HepG2 (cell line): Measurements from ENCODE around the gene RPRML. TPM values are rescaled to one million over a fixed set of nuclear protein-coding genes. Genes with fewer than 3 reads are reported as not detected.

Experiments used
- ATF7 ChIP-seq, 2 experiments: fragments of 450-650 bp in 1 of 2; sonication (generic) in 1 of 2; formaldehyde crosslinking in 1 of 2; IDR thresholded peaks; 2 replicates each; pipeline versions ENCODE4 v1.4.0 to v1.6.1; 2016 to 2020; ENCODE audit warnings: antibody characterized with exemption in 1 of 2, mild to moderate bottlenecking in 1 of 2, missing genetic modification reagents in 1 of 2
- BATF2 ChIP-seq: sonication (generic); formaldehyde crosslinking; IDR thresholded peaks from 2 replicates; pipeline ENCODE4 v1.8.0; 2022; ENCODE audit warnings: mild to moderate bottlenecking, missing genetic modification reagents, moderate library complexity
- ERF ChIP-seq: IDR thresholded peaks from 2 replicates; pipeline ENCODE4 v1.6.1; 2018; ENCODE audit warnings: missing biosample characterization, missing genetic modification reagents
- ETV6 ChIP-seq: sonication (generic); formaldehyde crosslinking; conservative IDR thresholded peaks from 2 replicates; pipeline ENCODE4 v1.4.0; 2020; ENCODE audit warnings: missing genetic modification reagents
- HNRNPUL1 ChIP-seq: fragments of 200-400 bp; formaldehyde crosslinking; IDR thresholded peaks from 2 replicates; pipeline ENCODE4 v1.6.1; 2017; ENCODE audit warnings: low read depth, mild to moderate bottlenecking, low read length, moderate library complexity
- KMT2A ChIP-seq: sonication (generic); formaldehyde crosslinking; IDR thresholded peaks from 2 replicates; pipeline ENCODE4 v1.4.0; 2020; ENCODE audit warnings: missing genetic modification reagents
- MBD4 ChIP-seq: IDR thresholded peaks from 2 replicates; pipeline ENCODE4 v1.6.1; 2012; ENCODE audit warnings: low read length, inconsistent platforms, borderline replicate concordance
- MXI1 ChIP-seq: IDR thresholded peaks from 3 replicates; pipeline ENCODE4 v1.6.1; 2012; ENCODE audit warnings: low read depth, low read length, inconsistent platforms, borderline replicate concordance
- RAD51 ChIP-seq: fragments of 450-650 bp; IDR thresholded peaks from 2 replicates; pipeline ENCODE4 v1.6.1; 2016; ENCODE audit warnings: borderline replicate concordance
- SSRP1 ChIP-seq: IDR thresholded peaks from 2 replicates; pipeline ENCODE4 v1.6.1; 2016; ENCODE audit warnings: control low read depth
- TCF7 ChIP-seq: sonication (generic); IDR thresholded peaks from 2 replicates; pipeline ENCODE4 v1.6.1; 2016; ENCODE audit warnings: antibody characterized with exemption, low read depth
- ZFP36 ChIP-seq: fragments of 150-350 bp; IDR thresholded peaks from 2 replicates; pipeline ENCODE4 v1.6.1; 2018; ENCODE audit warnings: borderline replicate concordance, low read length, low read depth; ENCODE audit not compliant: partially characterized antibody
- ZGPAT ChIP-seq: IDR thresholded peaks from 2 replicates; pipeline ENCODE4 v1.6.1; 2016; ENCODE audit warnings: mild to moderate bottlenecking
- ZKSCAN8 ChIP-seq: IDR thresholded peaks from 2 replicates; pipeline ENCODE4 v1.6.1; 2016; ENCODE audit warnings: borderline replicate concordance, missing genetic modification reagents, missing compliant biosample characterization
- ZMAT5 ChIP-seq: sonication (generic); formaldehyde crosslinking; IDR thresholded peaks from 2 replicates; pipeline ENCODE4 v1.5.0; 2020; ENCODE audit warnings: mild to moderate bottlenecking, low read depth, missing genetic modification reagents, borderline replicate concordance
- ZNF20 ChIP-seq: sonication (generic); formaldehyde crosslinking; IDR thresholded peaks from 2 replicates; pipeline ENCODE4 v1.4.0; 2020; ENCODE audit warnings: mild to moderate bottlenecking, moderate library complexity, missing genetic modification reagents
- ZNF282 ChIP-seq: fragments of 450-650 bp; IDR thresholded peaks from 2 replicates; pipeline ENCODE4 v1.6.1; 2018; ENCODE audit not compliant: partially characterized antibody
- ZNF414 ChIP-seq: sonication (generic); formaldehyde crosslinking; IDR thresholded peaks from 2 replicates; pipeline ENCODE4 v1.5.0; 2020; ENCODE audit warnings: missing genetic modification reagents
- ZSCAN9 ChIP-seq: IDR thresholded peaks from 2 replicates; pipeline ENCODE4 v1.6.1; 2016; ENCODE audit warnings: borderline replicate concordance
- polyA plus RNA-seq, 8 experiments: library from polyadenylated mRNA; depleted of rRNA in 3 of 8; stranded (reverse) in 7 of 8; unstranded in 1 of 8; fragments of >200 nt; fragmentation: Illumina TruSeq in 4 of 8; extraction: Trizol in 4 of 8; gene quantifications; 2 replicates each; pipeline versions ENCODE4 v1.2.1 to v1.2.3, GENCODE V29; 2011 to 2016; ENCODE audit warnings: low read depth in 4 of 8, missing spikeins in 1 of 8, mixed read lengths in 1 of 8; ENCODE audit not compliant: insufficient read depth in 1 of 8
- total RNA-seq, 5 experiments: library from RNA; depleted of rRNA; stranded (reverse); fragments of >200 nt; fragmentation: Illumina TruSeq; extraction: Trizol; gene quantifications; 2 replicates each; pipeline ENCODE4 v1.2.3, GENCODE V29; 2016; ENCODE audit warnings: low read depth in 1 of 5
- TF ChIP-seq, protein P1 (sequence below): sonication (generic); formaldehyde crosslinking; IDR thresholded peaks from 2 replicates; pipeline ENCODE4 v1.5.1; 2020; ENCODE audit warnings: missing genetic modification reagents, mild to moderate bottlenecking, borderline replicate concordance
- TF ChIP-seq, protein P2 (sequence below): sonication (generic); formaldehyde crosslinking; IDR thresholded peaks from 2 replicates; pipeline ENCODE4 v1.4.0; 2020; ENCODE audit warnings: missing genetic modification reagents

The RPRML gene
- total and polyA plus RNA-seq, 2 of the 13 experiments (the other 11 are each of a cell fraction or from before 2014, with no cell fraction given) = not detected

- TF ChIP-seq ATF7 (IDR thresholded peaks at IDR 0.05) = no peak
- no peak for TF ChIP-seq ATF7 (CRISPR knock-in tag; IDR thresholded peaks at IDR 0.05)
- TF ChIP-seq ERF (CRISPR knock-in tag) = peak; percentile 93
- no peak for TF ChIP-seq ZNF414
- no peak for TF ChIP-seq MBD4
- TF ChIP-seq ZMAT5 (CRISPR knock-in tag) = no peak
- TF ChIP-seq BATF2 (CRISPR knock-in tag) = no peak
- 0 out of 3 replicates have a peak, but pooled peaks have one; percentile 31 for TF ChIP-seq MXI1
- TF ChIP-seq SSRP1 = 0 out of 2 replicates have a peak, but pooled peaks have one; percentile 70
- no peak for TF ChIP-seq ETV6 (CRISPR knock-in tag)
- peak; percentile 52; the same call in 1 of the 2 replicates for TF ChIP-seq ZSCAN9
- no peak for TF ChIP-seq ZNF282
- no peak for TF ChIP-seq ZNF20
- TF ChIP-seq ZKSCAN8 = 0 out of 2 replicates have a peak, but pooled peaks have one; percentile 66
- TF ChIP-seq, protein P1, sequence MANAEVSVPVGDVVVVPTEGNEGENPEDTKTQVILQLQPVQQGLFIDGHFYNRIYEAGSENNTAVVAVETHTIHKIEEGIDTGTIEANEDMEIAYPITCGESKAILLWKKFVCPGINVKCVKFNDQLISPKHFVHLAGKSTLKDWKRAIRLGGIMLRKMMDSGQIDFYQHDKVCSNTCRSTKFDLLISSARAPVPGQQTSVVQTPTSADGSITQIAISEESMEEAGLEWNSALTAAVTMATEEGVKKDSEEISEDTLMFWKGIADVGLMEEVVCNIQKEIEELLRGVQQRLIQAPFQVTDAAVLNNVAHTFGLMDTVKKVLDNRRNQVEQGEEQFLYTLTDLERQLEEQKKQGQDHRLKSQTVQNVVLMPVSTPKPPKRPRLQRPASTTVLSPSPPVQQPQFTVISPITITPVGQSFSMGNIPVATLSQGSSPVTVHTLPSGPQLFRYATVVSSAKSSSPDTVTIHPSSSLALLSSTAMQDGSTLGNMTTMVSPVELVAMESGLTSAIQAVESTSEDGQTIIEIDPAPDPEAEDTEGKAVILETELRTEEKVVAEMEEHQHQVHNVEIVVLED (CRISPR knock-in tag) = no peak
- TF ChIP-seq, protein P2, sequence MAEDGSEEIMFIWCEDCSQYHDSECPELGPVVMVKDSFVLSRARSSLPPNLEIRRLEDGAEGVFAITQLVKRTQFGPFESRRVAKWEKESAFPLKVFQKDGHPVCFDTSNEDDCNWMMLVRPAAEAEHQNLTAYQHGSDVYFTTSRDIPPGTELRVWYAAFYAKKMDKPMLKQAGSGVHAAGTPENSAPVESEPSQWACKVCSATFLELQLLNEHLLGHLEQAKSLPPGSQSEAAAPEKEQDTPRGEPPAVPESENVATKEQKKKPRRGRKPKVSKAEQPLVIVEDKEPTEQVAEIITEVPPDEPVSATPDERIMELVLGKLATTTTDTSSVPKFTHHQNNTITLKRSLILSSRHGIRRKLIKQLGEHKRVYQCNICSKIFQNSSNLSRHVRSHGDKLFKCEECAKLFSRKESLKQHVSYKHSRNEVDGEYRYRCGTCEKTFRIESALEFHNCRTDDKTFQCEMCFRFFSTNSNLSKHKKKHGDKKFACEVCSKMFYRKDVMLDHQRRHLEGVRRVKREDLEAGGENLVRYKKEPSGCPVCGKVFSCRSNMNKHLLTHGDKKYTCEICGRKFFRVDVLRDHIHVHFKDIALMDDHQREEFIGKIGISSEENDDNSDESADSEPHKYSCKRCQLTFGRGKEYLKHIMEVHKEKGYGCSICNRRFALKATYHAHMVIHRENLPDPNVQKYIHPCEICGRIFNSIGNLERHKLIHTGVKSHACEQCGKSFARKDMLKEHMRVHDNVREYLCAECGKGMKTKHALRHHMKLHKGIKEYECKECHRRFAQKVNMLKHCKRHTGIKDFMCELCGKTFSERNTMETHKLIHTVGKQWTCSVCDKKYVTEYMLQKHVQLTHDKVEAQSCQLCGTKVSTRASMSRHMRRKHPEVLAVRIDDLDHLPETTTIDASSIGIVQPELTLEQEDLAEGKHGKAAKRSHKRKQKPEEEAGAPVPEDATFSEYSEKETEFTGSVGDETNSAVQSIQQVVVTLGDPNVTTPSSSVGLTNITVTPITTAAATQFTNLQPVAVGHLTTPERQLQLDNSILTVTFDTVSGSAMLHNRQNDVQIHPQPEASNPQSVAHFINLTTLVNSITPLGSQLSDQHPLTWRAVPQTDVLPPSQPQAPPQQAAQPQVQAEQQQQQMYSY (CRISPR knock-in tag) = no peak
- TF ChIP-seq RAD51 = peak; percentile 56; the same call in 1 of the 2 replicates
- TF ChIP-seq ZFP36 = no peak
- TF ChIP-seq ZGPAT (CRISPR knock-in tag) = peak; percentile 81
- TF ChIP-seq KMT2A (CRISPR knock-in tag) = peak; percentile 50; the same call in 1 of the 2 replicates
- no peak for TF ChIP-seq TCF7
- TF ChIP-seq HNRNPUL1 = no peak
Observed at GRCh38 chr17:46940692-46941404, 38.2 kb downstream of the RPRML start (continued).
